GM20431 (cell line): ENCODE results near the gene RRM1.
"Not testable (repeated sequence)": the region's sequence is repeated elsewhere in the genome, so short reads cannot be mapped to it uniquely, and the experiment has no call there.

ENCODE experiments used
- in situ Hi-C: fragments of 300-500 bp; cut with MseI, MboI; formaldehyde crosslinking; loops from one replicate; pipeline ENCODE4 v1.15.0; 2020; ENCODE audit warnings: low sequenced_read_pairs; ENCODE audit not compliant: unreplicated experiment

Gene RRM1

GRCh38 chr11:4094348-4095291 is at the start of gene RRM1:
TSS of gene RRM1 (plus strand) at chr11:4094799. CDS start at chr11:4095013, 214 bp downstream.
- in situ Hi-C loops: no loop called here

GRCh38 chr11:4044976-4045646 is 49.5 kb upstream of the RRM1 start:
- in situ Hi-C loops: no loop called here

GRCh38 chr11:4048340-4048739 is 46.3 kb upstream of the RRM1 start:
- in situ Hi-C loops: no loop called here

GRCh38 chr11:4049006-4049405 is 45.6 kb upstream of the RRM1 start:
- in situ Hi-C loops: no loop called here

GRCh38 chr11:4050138-4050537 is 44.5 kb upstream of the RRM1 start:
- in situ Hi-C loops: no loop called here

- in situ Hi-C loops: not testable (repeated sequence)
Measured at GRCh38 chr11:4053200-4053599, 41.4 kb upstream of the RRM1 start.

- in situ Hi-C loops: no loop called here
Measured at GRCh38 chr11:4054643-4055042, 40.0 kb upstream of the RRM1 start.

GRCh38 chr11:4059424-4059823 is 35.2 kb upstream of the RRM1 start:
- in situ Hi-C loops: no loop called here

GRCh38 chr11:4060182-4060923 is 34.2 kb upstream of the RRM1 start:
- in situ Hi-C loops: no loop called here

- in situ Hi-C loops: no loop called here
Measured at GRCh38 chr11:4061700-4062099, 32.9 kb upstream of the RRM1 start.

GRCh38 chr11:4063348-4063747 is 31.3 kb upstream of the RRM1 start:
- in situ Hi-C loops: no loop called here

GRCh38 chr11:4064278-4064955 is 30.2 kb upstream of the RRM1 start:
- in situ Hi-C loops: no loop called here

GRCh38 chr11:4065086-4065485 is 29.5 kb upstream of the RRM1 start:
- in situ Hi-C loops: no loop called here

GRCh38 chr11:4065601-4066377 is 28.8 kb upstream of the RRM1 start:
- in situ Hi-C loops: no loop called here

GRCh38 chr11:4066910-4067309 is 27.7 kb upstream of the RRM1 start:
- in situ Hi-C loops: no loop called here

GRCh38 chr11:4068962-4069361 is 25.6 kb upstream of the RRM1 start:
- in situ Hi-C loops: no loop called here

- in situ Hi-C loops: no loop called here
Measured at GRCh38 chr11:4071325-4071724, 23.3 kb upstream of the RRM1 start.

GRCh38 chr11:4071914-4072313 is 22.7 kb upstream of the RRM1 start:
- in situ Hi-C loops: no loop called here

- in situ Hi-C loops: no loop called here
Measured at GRCh38 chr11:4072668-4073285, 21.8 kb upstream of the RRM1 start.
